Immature natural killer cell (primary cell): ENCODE measurements around the gene ZFP36L1. TPM values are rescaled to one million over a fixed set of nuclear protein-coding genes. Genes with fewer than 3 reads are reported as not detected.

Source experiments
- DNase-seq, 3 donors: peaks; one replicate each; pipeline ENCODE4 v3.0.0; 2022; ENCODE audit warnings: mixed read lengths in 1 of 3
- H3K27ac Mint-ChIP-seq, 6 donors: one replicate each; pipeline ENCODE4 v1.8.0; 2020; ENCODE audit warnings: mixed read lengths in 6 of 6, mild to moderate bottlenecking in 5 of 6, inconsistent platforms in 4 of 6, moderate library complexity in 3 of 6
- H3K27me3 Mint-ChIP-seq, 3 donors: one replicate each; pipeline ENCODE4 v1.8.0; 2020 to 2021; ENCODE audit warnings: low read depth in 3 of 3, mild to moderate bottlenecking in 3 of 3, mixed read lengths in 3 of 3, moderate library complexity in 3 of 3, inconsistent platforms in 1 of 3
- H3K36me3 Mint-ChIP-seq, 3 donors: one replicate each; pipeline ENCODE4 v1.8.0; 2020; ENCODE audit warnings: mixed read lengths in 3 of 3, inconsistent platforms in 2 of 3, mild to moderate bottlenecking in 2 of 3
- H3K4me1 Mint-ChIP-seq, 2 donors: one replicate each; pipeline ENCODE4 v1.8.0; 2020; ENCODE audit warnings: inconsistent platforms in 2 of 2, mild to moderate bottlenecking in 2 of 2, mixed read lengths in 2 of 2, moderate library complexity in 1 of 2
- H3K4me3 Mint-ChIP-seq, 5 donors: one replicate each; pipeline ENCODE4 v1.8.0; 2020; ENCODE audit warnings: mild to moderate bottlenecking in 5 of 5, mixed read lengths in 5 of 5, inconsistent platforms in 3 of 5, moderate library complexity in 3 of 5
- H3K9me3 Mint-ChIP-seq, 6 donors: one replicate each; pipeline ENCODE4 v1.8.0; 2020; ENCODE audit warnings: mild to moderate bottlenecking in 6 of 6, mixed read lengths in 6 of 6, inconsistent platforms in 4 of 6, moderate library complexity in 3 of 6
- polyA plus RNA-seq, 3 donors: library from polyadenylated mRNA; unstranded; fragments of 300-500 nt; fragmentation: Illumina TruSeq; gene quantifications; one replicate each; pipeline ENCODE4 v1.2.3, GENCODE V29; 2021

ZFP36L1 gene
- polyA plus RNA-seq, 3 donors from 2014 or later: 36.6 to 126 (median 61.8) TPM

DNA sequence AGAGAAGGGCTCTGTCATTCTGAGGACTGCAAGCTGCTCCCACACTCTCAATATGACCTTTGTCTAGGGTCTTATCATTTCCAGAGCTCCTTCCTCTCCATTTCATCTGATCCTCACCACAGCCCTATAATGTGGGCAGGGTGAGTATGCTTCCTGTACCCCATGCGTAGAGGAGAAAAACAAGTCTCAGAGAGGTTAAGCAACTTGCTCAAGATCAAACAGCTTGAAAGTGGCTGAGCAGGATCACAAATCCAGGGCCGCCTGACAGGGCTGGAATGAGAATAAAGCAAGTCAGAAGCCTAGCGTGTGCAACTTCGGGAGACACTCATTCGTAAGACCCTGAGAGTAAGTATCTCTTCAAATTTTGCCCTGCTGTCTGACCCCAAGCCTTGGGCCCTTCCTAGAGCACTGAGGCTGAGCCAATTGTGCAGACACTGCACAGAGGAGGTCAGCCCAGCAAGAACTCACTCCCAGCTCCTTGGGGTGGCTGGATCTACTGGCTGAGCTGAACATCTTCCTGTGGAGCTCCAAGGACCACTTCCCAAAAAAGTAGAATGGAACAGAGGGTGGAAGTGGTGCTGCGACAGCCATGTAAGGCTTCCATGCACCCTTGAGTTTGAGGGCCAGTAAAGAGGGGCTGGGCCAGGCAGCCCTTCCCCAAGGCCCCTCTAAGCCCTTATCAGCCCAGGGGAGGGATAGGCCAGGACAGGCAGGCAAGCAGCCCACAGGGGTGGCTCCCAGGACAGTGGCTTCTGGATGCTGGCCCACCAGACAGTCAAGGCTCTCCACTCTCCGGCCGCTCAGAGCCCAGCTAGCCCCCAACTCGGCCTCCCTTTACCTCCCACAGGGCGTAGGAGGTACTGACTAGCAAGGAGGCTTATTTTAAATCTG, 10.5 kb downstream of the ZFP36L1 start:
- DNase-seq: peak in 2 of 3 donors; percentile 40 to 48
- H3K27ac Mint-ChIP-seq: peak overlapping the region; percentile 81 to 98 (median 94)
- no peaks in the 10 kb centered on the region for H3K9me3 Mint-ChIP-seq
- H3K36me3 Mint-ChIP-seq: peaks cover 0 to 13% (median 4%) of the 10 kb centered on the region in 3 donors
- peak overlapping the region; percentile 19 to 87 (median 49) for H3K4me3 Mint-ChIP-seq
- H3K27me3 Mint-ChIP-seq: peaks cover 0 to 5% (median 4%) of the 10 kb centered on the region in 3 donors
- peaks cover 82 to 95% of the 10 kb centered on the region in 2 donors for H3K4me1 Mint-ChIP-seq

DNA sequence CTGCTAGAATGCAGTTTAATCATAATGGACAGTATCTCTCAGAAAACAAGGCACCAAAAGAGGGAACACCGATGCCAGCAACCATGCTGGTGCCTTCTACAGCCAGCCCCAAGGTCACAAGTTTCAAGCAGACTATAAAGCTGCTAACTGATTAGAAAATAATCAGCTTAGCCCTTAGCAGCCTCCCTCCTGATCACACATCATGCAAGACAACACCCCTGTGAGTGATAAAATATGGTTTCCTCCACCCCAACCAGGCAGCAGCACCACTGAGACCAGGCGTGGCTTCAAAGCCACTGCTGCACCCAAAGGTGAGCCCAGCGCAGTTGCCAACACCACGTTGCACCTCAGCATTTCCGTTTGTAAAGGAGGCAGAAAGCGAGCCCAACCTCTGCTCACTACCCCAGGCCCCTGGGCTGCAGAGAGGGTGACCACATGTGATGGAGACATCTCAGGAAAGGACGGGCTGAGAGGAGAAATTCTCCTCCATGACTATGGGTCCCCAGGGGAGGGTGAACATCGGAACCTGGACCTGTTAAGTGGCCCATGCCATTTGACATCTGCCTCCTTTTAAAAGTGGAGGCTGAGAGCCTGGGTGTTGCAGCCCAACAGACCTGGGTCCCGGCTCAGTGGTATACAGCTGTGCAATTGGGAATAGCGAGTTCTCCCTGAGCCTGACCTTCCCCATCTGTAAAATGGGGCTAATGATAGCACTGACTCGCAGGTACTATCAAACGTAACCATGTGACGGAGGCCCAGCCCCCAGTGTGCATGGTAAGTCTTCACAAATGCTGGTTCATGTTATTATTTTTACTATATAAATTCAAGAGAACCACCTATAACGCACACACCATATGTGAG, 11.5 kb downstream of the ZFP36L1 start:
- H3K4me1 Mint-ChIP-seq: peaks cover 73 to 87% of the 10 kb centered on the region in 2 donors

GRCh38 chr14:68780358-68781160, 12.3 kb downstream of the ZFP36L1 start:
- Mint-ChIP-seq H3K4me3 (peak overlapping the region; percentile 71 to 88 (median 84)), H3K36me3 (peaks cover 0 to 2% (median 0%) of the 10 kb centered on the region in 3 donors), H3K9me3 (no peaks in the 10 kb centered on the region), H3K4me1 (peaks cover 73 to 87% of the 10 kb centered on the region in 2 donors), H3K27ac (peak overlapping the region; percentile 88 to 99 (median 96)), H3K27me3 (peaks cover 0 to 6% (median 0%) of the 10 kb centered on the region in 3 donors)
- DNase-seq: no peak

More for the DNA sequence above, 11.5 kb downstream of the ZFP36L1 start:
- no peaks in the 10 kb centered on the region for H3K9me3 Mint-ChIP-seq
- peaks cover 0 to 4% (median 0%) of the 10 kb centered on the region in 3 donors for H3K36me3 Mint-ChIP-seq
- peak; percentile 79 to 83 (median 82) for DNase-seq
- peak overlapping the region; percentile 88 to 99 (median 96) for H3K27ac Mint-ChIP-seq
- H3K4me3 Mint-ChIP-seq: peak overlapping the region; percentile 71 to 88 (median 84)
- H3K27me3 Mint-ChIP-seq: peaks cover 0 to 6% (median 2%) of the 10 kb centered on the region in 3 donors

GRCh38 chr14:68779761-68780323, 13.0 kb downstream of the ZFP36L1 start:
- peak overlapping the region; percentile 71 to 88 (median 84) for H3K4me3 Mint-ChIP-seq
- peaks cover 0 to 3% (median 0%) of the 10 kb centered on the region in 3 donors for H3K36me3 Mint-ChIP-seq
- peaks cover 70 to 85% of the 10 kb centered on the region in 2 donors for H3K4me1 Mint-ChIP-seq
- peak; percentile 71 to 75 (median 73) for DNase-seq
- H3K9me3 Mint-ChIP-seq: no peaks in the 10 kb centered on the region
- H3K27ac Mint-ChIP-seq: peak overlapping the region; percentile 88 to 99 (median 96)
- H3K27me3 Mint-ChIP-seq: peaks cover 0 to 8% (median 0%) of the 10 kb centered on the region in 3 donors

DNA sequence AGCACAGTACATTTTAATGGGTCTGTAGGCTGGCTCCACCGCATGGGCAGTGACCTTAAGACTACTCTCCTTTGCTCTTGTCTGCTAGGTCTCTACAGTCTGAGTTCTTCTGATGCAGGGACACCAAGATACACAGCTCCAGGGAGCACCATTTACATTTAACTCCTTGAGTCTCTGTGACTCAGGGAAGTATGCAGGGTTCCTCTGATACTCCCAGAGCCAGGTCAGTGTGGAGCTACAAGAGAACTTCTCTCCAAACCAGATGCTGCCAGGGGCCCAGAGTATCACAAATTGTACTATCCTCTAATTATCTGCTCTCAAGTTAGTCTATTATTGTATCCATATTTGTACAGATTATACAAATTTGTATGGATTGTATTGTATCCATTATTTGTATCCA, 15.2 kb downstream of the ZFP36L1 start:
- no peak for DNase-seq
- Mint-ChIP-seq H3K27ac (peak overlapping the region in 5 of 6 donors; percentile 79 to 99 (median 94)), H3K4me3 (peak overlapping the region in 2 of 5 donors; percentile 8 to 61), H3K36me3 (peaks cover 0 to 8% (median 0%) of the 10 kb centered on the region in 3 donors), H3K27me3 (peaks cover 0 to 8% (median 0%) of the 10 kb centered on the region in 3 donors), H3K9me3 (no peaks in the 10 kb centered on the region), H3K4me1 (peaks cover 68 to 80% of the 10 kb centered on the region in 2 donors)

DNA sequence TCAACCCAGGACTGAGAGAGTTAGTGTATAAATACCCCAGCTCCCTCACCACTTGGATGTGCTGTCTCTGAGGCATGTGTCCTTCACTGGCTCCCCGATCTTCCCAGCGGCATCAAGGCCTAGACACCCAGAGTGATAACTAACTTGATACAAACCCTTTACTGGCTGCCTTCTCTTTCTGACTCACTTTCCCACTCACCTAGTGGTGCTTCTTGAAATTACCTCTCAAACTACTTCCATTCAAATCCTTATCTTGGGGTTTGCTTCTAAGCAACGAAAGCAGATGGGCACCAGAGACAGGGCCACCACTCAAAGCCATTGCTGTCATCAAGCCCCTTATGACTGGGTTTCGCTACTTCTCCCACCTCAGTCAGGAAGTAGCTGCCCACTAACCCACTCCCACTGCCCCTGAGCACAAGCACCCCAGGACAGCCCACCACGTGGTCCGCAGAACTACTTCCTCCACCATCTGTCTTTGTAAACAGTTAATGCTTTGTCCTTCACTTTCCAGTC, 17.2 kb downstream of the ZFP36L1 start:
- peaks cover 0 to 8% (median 7%) of the 10 kb centered on the region in 3 donors for H3K36me3 Mint-ChIP-seq
- H3K4me3 Mint-ChIP-seq: no peak overlapping the region
- no peaks in the 10 kb centered on the region for H3K9me3 Mint-ChIP-seq
- peaks cover 64 to 80% of the 10 kb centered on the region in 2 donors for H3K4me1 Mint-ChIP-seq
- peaks cover 0 to 3% (median 2%) of the 10 kb centered on the region in 3 donors for H3K27me3 Mint-ChIP-seq
- no peak for DNase-seq
- H3K27ac Mint-ChIP-seq: peak overlapping the region in 1 of 6 donors; percentile 3

DNA sequence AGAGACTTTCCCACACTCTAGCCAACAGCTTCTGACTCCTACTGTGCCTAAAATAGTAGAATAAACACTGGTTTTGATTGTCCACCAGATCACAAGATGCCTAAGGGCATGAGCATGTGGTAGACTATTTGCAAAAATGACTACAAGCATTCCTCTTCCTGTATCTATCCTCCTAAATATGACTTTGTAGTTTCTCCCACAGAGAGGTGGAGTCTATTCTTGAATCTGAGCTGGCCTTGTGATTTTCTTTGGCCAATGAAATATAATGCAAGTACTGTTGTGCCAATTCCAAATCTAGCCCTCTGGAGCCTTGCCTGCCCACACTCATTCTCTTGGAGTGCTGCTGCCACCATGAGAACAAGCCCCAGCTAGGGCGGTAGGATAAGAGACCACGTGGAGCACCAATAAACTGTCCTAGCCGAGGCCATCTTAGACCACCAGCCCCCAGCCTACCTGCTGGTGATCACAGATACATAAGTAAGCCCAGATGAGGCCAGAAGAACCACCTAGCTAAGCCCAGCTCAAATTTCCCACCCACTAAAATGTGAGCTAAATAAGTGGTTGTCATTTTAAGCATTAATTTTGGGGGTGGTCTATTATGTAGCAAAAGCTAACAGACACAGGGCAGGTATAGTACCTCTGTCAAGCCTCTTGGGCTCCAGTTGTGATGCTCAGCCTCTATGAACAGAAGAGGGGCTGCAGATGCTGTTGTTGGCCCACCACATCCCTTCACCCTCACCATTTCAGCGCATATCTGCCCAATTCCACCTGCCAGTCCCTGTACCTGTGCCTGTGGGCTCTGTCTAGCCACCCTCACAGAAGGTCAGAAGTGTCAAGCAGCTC, 17.9 kb downstream of the ZFP36L1 start:
- Mint-ChIP-seq H3K27me3 (peaks cover 0 to 3% (median 2%) of the 10 kb centered on the region in 3 donors), H3K27ac (peak overlapping the region in 1 of 6 donors; percentile 4), H3K4me1 (peaks cover 63 to 80% of the 10 kb centered on the region in 2 donors), H3K9me3 (no peaks in the 10 kb centered on the region), H3K36me3 (peaks cover 0 to 8% (median 8%) of the 10 kb centered on the region in 3 donors), H3K4me3 (no peak overlapping the region)
- no peak for DNase-seq

GRCh38 chr14:68772761-68773381, 20.0 kb downstream of the ZFP36L1 start:
- Mint-ChIP-seq H3K27me3 (peaks cover 0 to 3% (median 2%) of the 10 kb centered on the region in 3 donors), H3K9me3 (no peaks in the 10 kb centered on the region), H3K4me3 (no peak overlapping the region), H3K4me1 (peaks cover 42 to 64% of the 10 kb centered on the region in 2 donors), H3K27ac (no peak overlapping the region), H3K36me3 (peaks cover 0 to 8% (median 8%) of the 10 kb centered on the region in 3 donors)
- DNase-seq: no peak

- H3K4me1 Mint-ChIP-seq: peaks cover 37 to 59% of the 10 kb centered on the region in 2 donors
Observed at GRCh38 chr14:68771631-68772030, 21.2 kb downstream of the ZFP36L1 start.

GRCh38 chr14:68770553-68771286, 22.1 kb downstream of the ZFP36L1 start:
- DNase-seq: no peak
- H3K4me3 Mint-ChIP-seq: peak overlapping the region in 4 of 5 donors; percentile 60 to 75 (median 70)

More at GRCh38 chr14:68771631-68772030, 21.2 kb downstream of the ZFP36L1 start:
- H3K9me3 Mint-ChIP-seq: no peaks in the 10 kb centered on the region
- H3K27me3 Mint-ChIP-seq: peaks cover 0 to 2% (median 2%) of the 10 kb centered on the region in 3 donors
- DNase-seq: peak in 1 of 3 donors; percentile 31
- peaks cover 0 to 8% (median 8%) of the 10 kb centered on the region in 3 donors for H3K36me3 Mint-ChIP-seq
- H3K4me3 Mint-ChIP-seq: peak overlapping the region; percentile 60 to 80 (median 72)
- peak overlapping the region; percentile 31 to 90 (median 46) for H3K27ac Mint-ChIP-seq

More at GRCh38 chr14:68770553-68771286, 22.1 kb downstream of the ZFP36L1 start:
- H3K4me1 Mint-ChIP-seq: peaks cover 31 to 51% of the 10 kb centered on the region in 2 donors
- H3K27ac Mint-ChIP-seq: peak overlapping the region; percentile 31 to 90 (median 46)
- no peaks in the 10 kb centered on the region for H3K9me3 Mint-ChIP-seq
- peaks cover 0 to 10% (median 8%) of the 10 kb centered on the region in 3 donors for H3K36me3 Mint-ChIP-seq
- peaks cover 0 to 2% (median 2%) of the 10 kb centered on the region in 3 donors for H3K27me3 Mint-ChIP-seq
